HL-60 (cell line): ENCODE results near the gene RAD51.

Experiments
- CTCF ChIP-seq: IDR thresholded peaks from one replicate; pipeline ENCODE4 v1.5.1; 2011; ENCODE audit warnings: low read length, control low read depth, inconsistent platforms; ENCODE audit not compliant: insufficient read depth
- GABPA ChIP-seq: IDR thresholded peaks from 2 replicates; pipeline ENCODE4 v1.6.1; 2012; ENCODE audit warnings: low read depth
- REST ChIP-seq: IDR thresholded peaks from 2 replicates; pipeline ENCODE4 v1.6.1; 2012; ENCODE audit warnings: low read depth; ENCODE audit not compliant: insufficient replicate concordance

- TF ChIP-seq CTCF, result no peak
- no peak for TF ChIP-seq GABPA
- no peak for TF ChIP-seq REST
Observed at GRCh38 chr15:40722354-40722753, 27.4 kb downstream of the RAD51 start.
